Measurements from ENCODE around the gene B3GALNT1. TPM values are rescaled to one million over a fixed set of nuclear protein-coding genes. Genes with fewer than 3 reads are reported as not detected.

Gene B3GALNT1, protein sequence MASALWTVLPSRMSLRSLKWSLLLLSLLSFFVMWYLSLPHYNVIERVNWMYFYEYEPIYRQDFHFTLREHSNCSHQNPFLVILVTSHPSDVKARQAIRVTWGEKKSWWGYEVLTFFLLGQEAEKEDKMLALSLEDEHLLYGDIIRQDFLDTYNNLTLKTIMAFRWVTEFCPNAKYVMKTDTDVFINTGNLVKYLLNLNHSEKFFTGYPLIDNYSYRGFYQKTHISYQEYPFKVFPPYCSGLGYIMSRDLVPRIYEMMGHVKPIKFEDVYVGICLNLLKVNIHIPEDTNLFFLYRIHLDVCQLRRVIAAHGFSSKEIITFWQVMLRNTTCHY
- 1 to 10 TPM; 1.9 to 2.7 TPM for total RNA-seq

- H3K4me3 Mint-ChIP-seq: peak within 1 kb of the TSS; percentile 30 to 85
- H3K27me3 Mint-ChIP-seq (ENCODE audit: low read depth): peaks cover 28% of the 10 kb centered on the region
- peaks cover 0 to 2% of the 10 kb centered on the region in 2 donors for H3K36me3 Mint-ChIP-seq (ENCODE audit: insufficient read depth in 2 of 2)
- H3K27ac Mint-ChIP-seq: no peak within 1 kb of the TSS
- H3K4me1 Mint-ChIP-seq (ENCODE audit: low read depth): peaks cover 11% of the 10 kb centered on the region
- H3K9me3 Mint-ChIP-seq: no peaks in the 10 kb centered on the region
- ATAC-seq (replicated peaks in 1 of 2) (peak; percentile 85), DNase-seq (peak; percentile 40 to 42)
Measured at GRCh38 chr3:161104561-161105551, at the start of gene B3GALNT1. TSS of gene B3GALNT1 (minus strand) at chr3:161105349. CDS start at chr3:161086754, 18,595 bp downstream.

DNA sequence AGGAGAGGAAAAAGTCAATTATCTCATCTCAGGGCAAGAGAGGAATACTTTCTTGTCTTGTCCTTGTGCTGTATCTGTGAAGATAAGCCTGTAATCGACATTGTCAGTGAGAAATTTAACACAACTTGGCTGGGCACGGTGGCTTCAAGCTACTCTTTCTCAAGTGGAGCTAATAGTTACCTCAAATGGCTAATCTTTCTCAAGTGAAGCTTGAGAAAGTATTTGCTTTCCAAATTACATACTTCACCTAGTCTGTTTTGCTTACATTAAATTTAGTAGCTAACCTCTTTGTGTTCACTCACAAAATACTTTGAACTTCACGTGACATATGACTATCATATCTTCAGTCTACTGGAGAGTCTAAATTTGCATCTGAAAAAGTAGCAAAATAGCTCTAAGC, 48.3 kb upstream of the B3GALNT1 start:
- Mint-ChIP-seq H3K4me1 (ENCODE audit: low read depth) (no peaks in the 10 kb centered on the region), H3K27ac (no peak overlapping the region), H3K36me3 (ENCODE audit: insufficient read depth in 2 of 2) (no peaks in the 10 kb centered on the region), H3K27me3 (ENCODE audit: low read depth) (peaks cover 5% of the 10 kb centered on the region), H3K4me3 (no peak overlapping the region), H3K9me3 (no peaks in the 10 kb centered on the region)
- no peak for DNase-seq
- no peak for ATAC-seq (replicated peaks in 1 of 2)

- DNase-seq: no peak
- Mint-ChIP-seq H3K4me1 (ENCODE audit: low read depth) (no peaks in the 10 kb centered on the region), H3K27me3 (ENCODE audit: low read depth) (peaks cover 5% of the 10 kb centered on the region), H3K27ac (no peak overlapping the region), H3K36me3 (ENCODE audit: insufficient read depth in 2 of 2) (no peaks in the 10 kb centered on the region), H3K9me3 (peaks cover 0 to 2% of the 10 kb centered on the region in 2 donors), H3K4me3 (no peak overlapping the region)
- ATAC-seq (replicated peaks in 1 of 2): no peak
Measured at GRCh38 chr3:161150001-161150525, 44.9 kb upstream of the B3GALNT1 start.

DNA sequence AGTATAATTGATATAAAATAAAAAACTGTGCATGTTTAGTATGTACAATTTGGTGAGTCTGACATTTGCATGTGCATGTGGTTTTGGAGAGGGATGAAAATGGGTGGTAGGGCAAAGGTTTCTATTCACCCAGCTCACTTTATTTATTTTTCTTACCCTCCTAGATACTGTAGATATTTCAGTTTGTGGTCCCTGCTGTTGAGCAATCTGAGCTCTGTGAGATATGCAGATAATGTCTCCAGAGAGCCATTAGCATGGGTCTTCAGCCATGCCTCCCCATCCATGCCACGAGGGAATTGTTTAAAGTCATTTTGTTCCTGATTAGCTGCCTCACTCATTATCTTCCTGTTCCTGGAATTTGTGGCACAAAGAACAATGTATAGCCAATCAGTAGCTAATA, 44.4 kb upstream of the B3GALNT1 start:
- DNase-seq (no peak), ATAC-seq (replicated peaks in 1 of 2) (no peak)
- Mint-ChIP-seq H3K36me3 (ENCODE audit: insufficient read depth in 2 of 2) (peaks cover 0 to 3% of the 10 kb centered on the region in 2 donors), H3K27ac (no peak overlapping the region), H3K27me3 (ENCODE audit: low read depth) (peaks cover 5% of the 10 kb centered on the region), H3K4me3 (no peak overlapping the region), H3K9me3 (peaks cover 0 to 2% of the 10 kb centered on the region in 2 donors), H3K4me1 (ENCODE audit: low read depth) (no peaks in the 10 kb centered on the region)

GRCh38 chr3:161148832-161149475, 43.8 kb upstream of the B3GALNT1 start:
- Mint-ChIP-seq H3K4me1 (ENCODE audit: low read depth) (no peaks in the 10 kb centered on the region), H3K27me3 (ENCODE audit: low read depth) (peaks cover 5% of the 10 kb centered on the region), H3K27ac (no peak overlapping the region), H3K36me3 (ENCODE audit: insufficient read depth in 2 of 2) (peaks cover 0 to 3% of the 10 kb centered on the region in 2 donors), H3K4me3 (no peak overlapping the region), H3K9me3 (peaks cover 0 to 2% of the 10 kb centered on the region in 2 donors)
- no peak for ATAC-seq (replicated peaks in 1 of 2)
- no peak for DNase-seq

GRCh38 chr3:161142486-161142885, 37.3 kb upstream of the B3GALNT1 start:
- H3K4me1 Mint-ChIP-seq (ENCODE audit: low read depth): no peaks in the 10 kb centered on the region
- ATAC-seq (replicated peaks in 1 of 2): no peak
- H3K4me3 Mint-ChIP-seq: no peak overlapping the region
- H3K27ac Mint-ChIP-seq: no peak overlapping the region
- no peaks in the 10 kb centered on the region for H3K27me3 Mint-ChIP-seq (ENCODE audit: low read depth)
- peaks cover 0 to 3% of the 10 kb centered on the region in 2 donors for H3K36me3 Mint-ChIP-seq (ENCODE audit: insufficient read depth in 2 of 2)
- no peak for DNase-seq
- peaks cover 0 to 2% of the 10 kb centered on the region in 2 donors for H3K9me3 Mint-ChIP-seq

DNA sequence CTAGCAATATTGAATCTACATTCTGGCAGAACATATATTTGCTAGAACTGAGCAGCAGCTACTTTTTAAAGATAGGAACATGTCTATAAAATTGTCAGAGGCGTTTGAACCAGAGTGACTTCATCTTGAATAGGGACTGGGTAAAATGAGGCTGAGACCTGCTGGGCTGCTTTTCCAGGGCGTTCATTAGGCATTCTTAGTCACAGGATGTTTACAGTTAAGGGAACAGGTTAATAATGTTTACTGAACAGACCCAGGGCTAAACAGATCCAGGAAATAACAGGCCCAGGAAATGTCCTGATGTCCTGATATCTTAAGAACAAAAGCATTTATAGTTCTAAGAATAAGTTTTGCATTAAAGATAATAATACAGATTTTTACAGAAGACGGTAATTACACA, 34.5 kb upstream of the B3GALNT1 start:
- H3K27ac Mint-ChIP-seq: no peak overlapping the region

DNA sequence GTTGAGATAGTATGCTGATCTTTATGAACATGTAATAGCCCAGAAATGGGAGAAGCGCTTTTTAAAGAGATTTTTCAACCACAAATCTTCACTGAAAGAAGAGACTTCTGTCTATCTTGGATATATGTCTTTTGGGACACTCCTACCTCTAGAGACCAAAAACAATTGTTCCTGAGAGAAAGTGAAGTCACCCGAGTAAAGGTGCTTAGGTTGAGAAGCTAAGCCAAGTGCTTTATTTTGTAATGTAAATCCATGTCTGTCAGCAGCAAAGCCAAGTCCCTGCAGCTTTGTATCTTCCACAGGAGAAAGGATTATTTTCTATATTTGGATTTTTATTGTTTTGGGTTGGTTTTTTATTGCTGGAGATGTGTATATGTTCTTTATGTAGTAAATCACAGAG, 32.1 kb upstream of the B3GALNT1 start:
- Mint-ChIP-seq H3K9me3 (no peaks in the 10 kb centered on the region), H3K27ac (no peak overlapping the region), H3K27me3 (ENCODE audit: low read depth) (no peaks in the 10 kb centered on the region), H3K36me3 (ENCODE audit: insufficient read depth in 2 of 2) (no peaks in the 10 kb centered on the region), H3K4me3 (no peak overlapping the region), H3K4me1 (ENCODE audit: low read depth) (no peaks in the 10 kb centered on the region)
- no peak for DNase-seq
- no peak for ATAC-seq (replicated peaks in 1 of 2)

More for the DNA sequence above, 34.5 kb upstream of the B3GALNT1 start:
- DNase-seq: no peak
- ATAC-seq (replicated peaks in 1 of 2): no peak
- Mint-ChIP-seq H3K36me3 (ENCODE audit: insufficient read depth in 2 of 2) (no peaks in the 10 kb centered on the region), H3K27me3 (ENCODE audit: low read depth) (no peaks in the 10 kb centered on the region), H3K9me3 (no peaks in the 10 kb centered on the region), H3K4me3 (no peak overlapping the region), H3K4me1 (ENCODE audit: low read depth) (no peaks in the 10 kb centered on the region)

GRCh38 chr3:161132391-161132790, 27.2 kb upstream of the B3GALNT1 start:
- DNase-seq: no peak
- H3K27ac Mint-ChIP-seq: no peak overlapping the region
- H3K4me3 Mint-ChIP-seq: no peak overlapping the region
- no peaks in the 10 kb centered on the region for H3K9me3 Mint-ChIP-seq
- H3K27me3 Mint-ChIP-seq (ENCODE audit: low read depth): no peaks in the 10 kb centered on the region
- H3K4me1 Mint-ChIP-seq (ENCODE audit: low read depth): no peaks in the 10 kb centered on the region
- H3K36me3 Mint-ChIP-seq (ENCODE audit: insufficient read depth in 2 of 2): no peaks in the 10 kb centered on the region
- ATAC-seq (replicated peaks in 1 of 2): no peak

GRCh38 chr3:161126495-161126894, 21.3 kb upstream of the B3GALNT1 start:
- ATAC-seq (replicated peaks in 1 of 2): no peak
- Mint-ChIP-seq H3K27me3 (ENCODE audit: low read depth) (no peaks in the 10 kb centered on the region), H3K9me3 (peaks cover 4 to 5% of the 10 kb centered on the region in 2 donors), H3K4me1 (ENCODE audit: low read depth) (no peaks in the 10 kb centered on the region), H3K27ac (no peak overlapping the region), H3K4me3 (no peak overlapping the region), H3K36me3 (ENCODE audit: insufficient read depth in 2 of 2) (peaks cover 0 to 3% of the 10 kb centered on the region in 2 donors)
- DNase-seq: no peak

- no peak for DNase-seq
- H3K27ac Mint-ChIP-seq: no peak overlapping the region
Measured at GRCh38 chr3:161117646-161118045, 12.5 kb upstream of the B3GALNT1 start.

DNA sequence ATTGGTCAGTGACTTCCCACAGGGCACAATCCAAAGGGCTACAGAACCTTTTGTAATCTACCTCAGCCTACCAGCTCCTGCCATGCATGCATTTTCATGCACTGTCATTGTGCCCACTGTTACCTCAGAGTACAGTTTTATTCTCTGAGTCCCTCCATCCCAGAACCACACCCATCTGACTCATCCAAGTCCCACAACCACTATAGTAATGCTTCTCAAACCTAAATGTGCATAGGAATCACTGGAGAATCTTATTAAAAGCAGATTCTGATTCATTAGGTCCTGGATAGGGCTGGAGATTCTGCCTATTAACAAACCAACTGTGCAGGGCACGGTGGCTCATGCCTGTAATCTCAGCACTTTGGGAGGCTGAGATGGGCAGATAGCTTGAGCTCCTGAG, 3.7 kb upstream of the B3GALNT1 start:
- no peak for DNase-seq
- Mint-ChIP-seq H3K4me3 (no peak overlapping the region), H3K9me3 (no peaks in the 10 kb centered on the region), H3K4me1 (ENCODE audit: low read depth) (peaks cover 11% of the 10 kb centered on the region), H3K27ac (no peak overlapping the region), H3K36me3 (ENCODE audit: insufficient read depth in 2 of 2) (peaks cover 0 to 2% of the 10 kb centered on the region in 2 donors), H3K27me3 (ENCODE audit: low read depth) (peaks cover 34% of the 10 kb centered on the region)
- ATAC-seq (replicated peaks in 1 of 2): no peak

More at GRCh38 chr3:161117646-161118045, 12.5 kb upstream of the B3GALNT1 start:
- H3K36me3 Mint-ChIP-seq (ENCODE audit: insufficient read depth in 2 of 2): peaks cover 7 to 8% of the 10 kb centered on the region in 2 donors
- peaks cover 8 to 18% of the 10 kb centered on the region in 2 donors for H3K9me3 Mint-ChIP-seq
- no peaks in the 10 kb centered on the region for H3K4me1 Mint-ChIP-seq (ENCODE audit: low read depth)
- H3K27me3 Mint-ChIP-seq (ENCODE audit: low read depth): peaks cover 5% of the 10 kb centered on the region
- no peak overlapping the region for H3K4me3 Mint-ChIP-seq
- ATAC-seq (replicated peaks in 1 of 2): no peak

Data from activated T-cell treated with anti-CD3 and anti-CD28 coated beads, Interleukin-2, amount 50 U/mL, for 72 hours (primary cell).